GM12878 (cell line): ENCODE data around the gene CLCN7. TPM values are rescaled to one million over a fixed set of nuclear protein-coding genes. Genes with fewer than 3 reads are reported as not detected.

Experiments used
- CBX5 ChIP-seq: sonication (generic); IDR thresholded peaks from 2 replicates; pipeline ENCODE4 v1.6.1; 2016; ENCODE audit warnings: low read depth, moderate library complexity, mild to moderate bottlenecking, inconsistent platforms
- CEBPB ChIP-seq, 2 experiments: fragments of 150-350 bp in 1 of 2; IDR thresholded peaks; 2 replicates each; pipeline ENCODE4 v1.6.1; 2012 to 2014; ENCODE audit warnings: low read depth in 2 of 2, low read length in 2 of 2, borderline replicate concordance in 1 of 2, inconsistent platforms in 1 of 2
- IRF4 ChIP-seq: IDR thresholded peaks from 2 replicates; pipeline ENCODE4 v1.6.1; 2011; ENCODE audit warnings: low read depth, low read length
- KDM1A ChIP-seq: fragments of 200-600 bp; sonication (generic); IDR thresholded peaks from 2 replicates; pipeline ENCODE4 v1.6.1; 2016; ENCODE audit warnings: borderline replicate concordance
- NR2C1 ChIP-seq: fragments of 450-650 bp; IDR thresholded peaks from 2 replicates; pipeline ENCODE4 v1.6.1; 2017; ENCODE audit warnings: antibody characterized with exemption, mild to moderate bottlenecking, moderate library complexity
- NR2C2 ChIP-seq: IDR thresholded peaks from 2 replicates; pipeline ENCODE4 v1.6.1; 2011; ENCODE audit warnings: borderline replicate concordance, low read depth; ENCODE audit not compliant: control insufficient read depth, insufficient read length
- NR2F1 ChIP-seq: fragments of 450-650 bp; conservative IDR thresholded peaks from 2 replicates; pipeline ENCODE4 v1.6.1; 2017; ENCODE audit warnings: mild to moderate bottlenecking
- RUNX3 ChIP-seq: IDR thresholded peaks from 2 replicates; pipeline ENCODE4 v1.6.1; 2012; ENCODE audit warnings: low read length, inconsistent platforms
- SRF ChIP-seq, 2 experiments: IDR thresholded peaks; 2 replicates each; pipeline ENCODE4 v1.6.1; 2011; ENCODE audit warnings: low read depth in 2 of 2, low read length in 2 of 2, mild to moderate bottlenecking in 1 of 2, moderate library complexity in 1 of 2
- ZNF217 ChIP-seq: fragments of 450-650 bp; IDR thresholded peaks from 2 replicates; pipeline ENCODE4 v1.6.1; 2017; ENCODE audit warnings: antibody characterized with exemption, mild to moderate bottlenecking
- polyA plus RNA-seq, 11 experiments: library from polyadenylated mRNA; depleted of rRNA in 4 of 11; unstranded in 6 of 11; stranded (reverse) in 5 of 11; fragments of >200 nt; fragmentation: Nextera tagmentation in 4 of 11; fragmentation: Illumina TruSeq in 1 of 11; extraction: Ambion mirVana in 4 of 11; extraction: Trizol in 1 of 11; gene quantifications; 1 replicate in 1 of 11; 2 replicates in 10 of 11; pipeline versions ENCODE4 v1.2.1 to v1.2.3, GENCODE V29; 2011 to 2016; ENCODE audit warnings: inconsistent platforms in 2 of 11, missing spikeins in 2 of 11, low read depth in 1 of 11
- total RNA-seq, 4 experiments: library from RNA; depleted of rRNA in 3 of 4; stranded (reverse); fragments of >200 nt in 3 of 4; fragmentation: Illumina TruSeq in 1 of 4; extraction: Trizol in 1 of 4; gene quantifications; 2 replicates each; pipeline versions ENCODE4 v1.2.1 to v1.2.3, GENCODE V29; 2013 to 2021
- TF ChIP-seq, protein P1 (sequence below): fragments of 450-650 bp; IDR thresholded peaks from 2 replicates; pipeline ENCODE4 v1.6.1; 2018; ENCODE audit warnings: mild to moderate bottlenecking, low read depth, moderate library complexity; ENCODE audit not compliant: partially characterized antibody
- TF ChIP-seq, protein P2 (sequence below): fragments of 150-350 bp; IDR thresholded peaks from 2 replicates; pipeline ENCODE4 v1.6.1; 2014; ENCODE audit warnings: mild to moderate bottlenecking, low read depth, low read length
- TF ChIP-seq, protein P3 (sequence below): fragments of 450-650 bp; IDR thresholded peaks from 2 replicates; pipeline ENCODE4 v1.6.1; 2017; ENCODE audit warnings: antibody characterized with exemption, mild to moderate bottlenecking, moderate library complexity

Gene CLCN7
- total and polyA plus RNA-seq, 10 of the 15 experiments (the other 5 are each of a cell fraction or from before 2014, with no cell fraction given), result 0.04 to 62.5 (median 19.9) TPM

DNA sequence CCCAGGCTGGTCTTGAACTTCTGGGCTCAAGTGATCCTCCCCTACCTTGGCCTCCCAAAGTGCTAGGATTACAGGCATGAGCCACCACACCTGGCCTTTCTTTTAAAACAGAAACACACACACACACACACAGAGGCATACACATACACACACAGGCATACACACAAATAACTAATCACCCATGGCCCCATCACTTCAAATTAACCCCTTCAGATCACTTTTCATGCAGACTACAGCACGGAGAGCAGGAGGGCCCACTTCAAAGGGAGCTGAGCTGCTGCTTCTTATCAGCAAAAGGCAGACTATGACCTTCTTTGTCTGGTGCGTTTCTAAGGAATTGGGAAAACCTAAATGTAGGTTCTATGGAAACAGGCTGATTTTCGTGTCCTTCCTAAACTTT, 1.9 kb downstream of the CLCN7 start (continued):
- no peak for TF ChIP-seq CEBPB (IDR thresholded peaks at IDR 0.05; ENCODE audit: borderline replicate concordance in 1 of 2, low read depth in 2 of 2, low read length in 2 of 2)
- TF ChIP-seq ZNF217, result no peak
- TF ChIP-seq, protein P1, sequence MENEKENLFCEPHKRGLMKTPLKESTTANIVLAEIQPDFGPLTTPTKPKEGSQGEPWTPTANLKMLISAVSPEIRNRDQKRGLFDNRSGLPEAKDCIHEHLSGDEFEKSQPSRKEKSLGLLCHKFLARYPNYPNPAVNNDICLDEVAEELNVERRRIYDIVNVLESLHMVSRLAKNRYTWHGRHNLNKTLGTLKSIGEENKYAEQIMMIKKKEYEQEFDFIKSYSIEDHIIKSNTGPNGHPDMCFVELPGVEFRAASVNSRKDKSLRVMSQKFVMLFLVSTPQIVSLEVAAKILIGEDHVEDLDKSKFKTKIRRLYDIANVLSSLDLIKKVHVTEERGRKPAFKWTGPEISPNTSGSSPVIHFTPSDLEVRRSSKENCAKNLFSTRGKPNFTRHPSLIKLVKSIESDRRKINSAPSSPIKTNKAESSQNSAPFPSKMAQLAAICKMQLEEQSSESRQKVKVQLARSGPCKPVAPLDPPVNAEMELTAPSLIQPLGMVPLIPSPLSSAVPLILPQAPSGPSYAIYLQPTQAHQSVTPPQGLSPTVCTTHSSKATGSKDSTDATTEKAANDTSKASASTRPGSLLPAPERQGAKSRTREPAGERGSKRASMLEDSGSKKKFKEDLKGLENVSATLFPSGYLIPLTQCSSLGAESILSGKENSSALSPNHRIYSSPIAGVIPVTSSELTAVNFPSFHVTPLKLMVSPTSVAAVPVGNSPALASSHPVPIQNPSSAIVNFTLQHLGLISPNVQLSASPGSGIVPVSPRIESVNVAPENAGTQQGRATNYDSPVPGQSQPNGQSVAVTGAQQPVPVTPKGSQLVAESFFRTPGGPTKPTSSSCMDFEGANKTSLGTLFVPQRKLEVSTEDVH, result no peak
- TF ChIP-seq, protein P2, sequence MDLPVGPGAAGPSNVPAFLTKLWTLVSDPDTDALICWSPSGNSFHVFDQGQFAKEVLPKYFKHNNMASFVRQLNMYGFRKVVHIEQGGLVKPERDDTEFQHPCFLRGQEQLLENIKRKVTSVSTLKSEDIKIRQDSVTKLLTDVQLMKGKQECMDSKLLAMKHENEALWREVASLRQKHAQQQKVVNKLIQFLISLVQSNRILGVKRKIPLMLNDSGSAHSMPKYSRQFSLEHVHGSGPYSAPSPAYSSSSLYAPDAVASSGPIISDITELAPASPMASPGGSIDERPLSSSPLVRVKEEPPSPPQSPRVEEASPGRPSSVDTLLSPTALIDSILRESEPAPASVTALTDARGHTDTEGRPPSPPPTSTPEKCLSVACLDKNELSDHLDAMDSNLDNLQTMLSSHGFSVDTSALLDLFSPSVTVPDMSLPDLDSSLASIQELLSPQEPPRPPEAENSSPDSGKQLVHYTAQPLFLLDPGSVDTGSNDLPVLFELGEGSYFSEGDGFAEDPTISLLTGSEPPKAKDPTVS, result no peak
- no peak for TF ChIP-seq KDM1A
- no peak for TF ChIP-seq RUNX3
- TF ChIP-seq NR2F1, result no peak
- no peak for TF ChIP-seq CBX5
- no peak for TF ChIP-seq SRF (IDR thresholded peaks at IDR 0.05; ENCODE audit: low read depth in 2 of 2, low read length in 2 of 2)
- TF ChIP-seq, protein P3, sequence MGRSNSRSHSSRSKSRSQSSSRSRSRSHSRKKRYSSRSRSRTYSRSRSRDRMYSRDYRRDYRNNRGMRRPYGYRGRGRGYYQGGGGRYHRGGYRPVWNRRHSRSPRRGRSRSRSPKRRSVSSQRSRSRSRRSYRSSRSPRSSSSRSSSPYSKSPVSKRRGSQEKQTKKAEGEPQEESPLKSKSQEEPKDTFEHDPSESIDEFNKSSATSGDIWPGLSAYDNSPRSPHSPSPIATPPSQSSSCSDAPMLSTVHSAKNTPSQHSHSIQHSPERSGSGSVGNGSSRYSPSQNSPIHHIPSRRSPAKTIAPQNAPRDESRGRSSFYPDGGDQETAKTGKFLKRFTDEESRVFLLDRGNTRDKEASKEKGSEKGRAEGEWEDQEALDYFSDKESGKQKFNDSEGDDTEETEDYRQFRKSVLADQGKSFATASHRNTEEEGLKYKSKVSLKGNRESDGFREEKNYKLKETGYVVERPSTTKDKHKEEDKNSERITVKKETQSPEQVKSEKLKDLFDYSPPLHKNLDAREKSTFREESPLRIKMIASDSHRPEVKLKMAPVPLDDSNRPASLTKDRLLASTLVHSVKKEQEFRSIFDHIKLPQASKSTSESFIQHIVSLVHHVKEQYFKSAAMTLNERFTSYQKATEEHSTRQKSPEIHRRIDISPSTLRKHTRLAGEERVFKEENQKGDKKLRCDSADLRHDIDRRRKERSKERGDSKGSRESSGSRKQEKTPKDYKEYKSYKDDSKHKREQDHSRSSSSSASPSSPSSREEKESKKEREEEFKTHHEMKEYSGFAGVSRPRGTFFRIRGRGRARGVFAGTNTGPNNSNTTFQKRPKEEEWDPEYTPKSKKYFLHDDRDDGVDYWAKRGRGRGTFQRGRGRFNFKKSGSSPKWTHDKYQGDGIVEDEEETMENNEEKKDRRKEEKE, result no peak
- no peak for TF ChIP-seq IRF4
- TF ChIP-seq NR2C1, result no peak
- TF ChIP-seq NR2C2, result no peak
- TF ChIP-seq, all 136 proteins: peak for 0
